GM12801 (cell line): Measurements from ENCODE around the gene ATRIP.

Source experiments
- TF ChIP-seq, protein P1 (sequence below): IDR thresholded peaks from one replicate; pipeline ENCODE4 v1.5.1; 2011; ENCODE audit warnings: control low read depth; ENCODE audit not compliant: insufficient read length; ENCODE audit errors: extremely low read depth

Gene ATRIP

DNA sequence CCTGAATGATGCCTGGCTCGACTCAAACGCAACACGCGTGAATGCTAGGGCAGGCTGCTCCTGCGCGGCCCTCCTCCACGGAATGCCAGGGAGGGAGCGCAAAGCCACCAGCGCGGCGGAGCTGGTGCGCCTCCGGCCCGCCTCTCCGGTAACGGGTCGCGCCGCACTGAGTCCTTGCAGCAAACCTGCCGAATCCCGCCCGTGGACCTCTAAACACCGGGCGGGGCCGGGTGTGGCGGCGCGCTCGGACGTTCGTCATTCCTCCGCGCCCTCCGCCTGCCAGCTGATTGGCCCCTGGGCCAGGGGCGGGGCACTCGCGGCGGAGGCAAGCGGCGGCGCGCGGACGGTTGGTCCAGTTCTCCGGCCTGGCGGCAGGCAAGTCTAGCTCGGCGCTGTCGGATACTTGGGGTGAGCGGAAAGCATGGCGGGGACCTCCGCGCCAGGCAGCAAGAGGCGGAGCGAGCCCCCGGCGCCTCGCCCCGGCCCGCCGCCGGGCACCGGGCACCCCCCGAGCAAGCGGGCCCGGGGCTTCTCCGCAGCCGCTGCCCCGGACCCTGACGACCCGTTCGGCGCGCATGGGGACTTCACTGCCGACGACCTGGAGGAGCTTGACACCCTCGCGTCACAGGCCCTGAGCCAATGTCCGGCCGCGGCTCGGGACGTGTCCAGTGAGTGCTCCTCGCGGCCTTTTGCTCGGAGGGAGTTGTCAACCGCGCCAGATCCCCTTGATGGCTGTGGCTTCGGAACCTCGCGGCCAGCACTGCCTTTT, at the start of gene ATRIP:
ATRIP (plus strand) TSS at position 313 of the 769 bp plus-strand sequence; CDS start at position 422, 109 bp downstream.
- TF ChIP-seq, protein P1, sequence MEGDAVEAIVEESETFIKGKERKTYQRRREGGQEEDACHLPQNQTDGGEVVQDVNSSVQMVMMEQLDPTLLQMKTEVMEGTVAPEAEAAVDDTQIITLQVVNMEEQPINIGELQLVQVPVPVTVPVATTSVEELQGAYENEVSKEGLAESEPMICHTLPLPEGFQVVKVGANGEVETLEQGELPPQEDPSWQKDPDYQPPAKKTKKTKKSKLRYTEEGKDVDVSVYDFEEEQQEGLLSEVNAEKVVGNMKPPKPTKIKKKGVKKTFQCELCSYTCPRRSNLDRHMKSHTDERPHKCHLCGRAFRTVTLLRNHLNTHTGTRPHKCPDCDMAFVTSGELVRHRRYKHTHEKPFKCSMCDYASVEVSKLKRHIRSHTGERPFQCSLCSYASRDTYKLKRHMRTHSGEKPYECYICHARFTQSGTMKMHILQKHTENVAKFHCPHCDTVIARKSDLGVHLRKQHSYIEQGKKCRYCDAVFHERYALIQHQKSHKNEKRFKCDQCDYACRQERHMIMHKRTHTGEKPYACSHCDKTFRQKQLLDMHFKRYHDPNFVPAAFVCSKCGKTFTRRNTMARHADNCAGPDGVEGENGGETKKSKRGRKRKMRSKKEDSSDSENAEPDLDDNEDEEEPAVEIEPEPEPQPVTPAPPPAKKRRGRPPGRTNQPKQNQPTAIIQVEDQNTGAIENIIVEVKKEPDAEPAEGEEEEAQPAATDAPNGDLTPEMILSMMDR, result no peak

DNA sequence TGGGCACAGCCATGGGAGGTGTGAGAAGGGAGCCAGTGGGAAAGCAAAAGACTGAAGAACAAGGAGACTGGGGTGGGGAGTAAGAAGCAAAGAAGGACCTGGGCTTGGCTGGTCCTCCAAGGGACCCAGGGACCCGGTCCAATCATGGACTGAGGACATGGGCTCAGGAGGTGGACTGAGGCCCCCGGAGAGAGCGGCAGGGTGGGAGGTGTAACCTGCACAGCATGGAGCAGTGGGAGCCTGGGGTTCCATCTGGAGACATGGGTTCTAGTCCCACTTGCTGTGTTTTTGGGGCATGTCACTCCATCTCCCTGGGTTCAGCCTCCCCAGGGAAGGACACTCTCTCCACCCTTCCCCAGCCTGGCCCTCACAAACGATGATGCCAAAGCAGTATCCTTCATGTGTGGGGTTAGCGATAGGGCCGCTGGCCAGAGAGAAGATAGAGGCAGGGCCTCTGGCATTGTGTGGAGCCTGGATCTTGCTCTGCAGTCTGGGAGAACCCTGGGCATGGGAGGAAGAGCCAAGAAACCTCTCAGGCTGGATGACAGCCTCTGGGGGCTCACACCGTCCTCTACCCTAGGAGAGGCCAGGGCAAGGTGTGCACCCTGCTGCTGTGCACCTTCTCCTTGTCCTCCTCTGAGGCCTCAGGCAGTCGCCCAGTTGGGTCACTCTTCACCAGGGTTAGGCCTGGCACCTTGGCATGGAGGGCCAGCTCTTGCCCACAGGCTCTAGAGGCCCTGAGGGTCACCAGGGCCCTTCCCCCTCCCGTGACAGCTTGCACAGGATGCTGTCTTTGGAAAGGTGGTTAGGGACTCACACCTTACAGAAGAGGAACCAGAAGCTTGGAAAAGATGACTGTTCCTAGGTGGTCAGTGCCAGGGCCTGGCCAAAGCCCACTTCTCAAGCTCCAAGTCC, 48.5 kb upstream of the ATRIP start:
- TF ChIP-seq, protein P1, result no peak

DNA sequence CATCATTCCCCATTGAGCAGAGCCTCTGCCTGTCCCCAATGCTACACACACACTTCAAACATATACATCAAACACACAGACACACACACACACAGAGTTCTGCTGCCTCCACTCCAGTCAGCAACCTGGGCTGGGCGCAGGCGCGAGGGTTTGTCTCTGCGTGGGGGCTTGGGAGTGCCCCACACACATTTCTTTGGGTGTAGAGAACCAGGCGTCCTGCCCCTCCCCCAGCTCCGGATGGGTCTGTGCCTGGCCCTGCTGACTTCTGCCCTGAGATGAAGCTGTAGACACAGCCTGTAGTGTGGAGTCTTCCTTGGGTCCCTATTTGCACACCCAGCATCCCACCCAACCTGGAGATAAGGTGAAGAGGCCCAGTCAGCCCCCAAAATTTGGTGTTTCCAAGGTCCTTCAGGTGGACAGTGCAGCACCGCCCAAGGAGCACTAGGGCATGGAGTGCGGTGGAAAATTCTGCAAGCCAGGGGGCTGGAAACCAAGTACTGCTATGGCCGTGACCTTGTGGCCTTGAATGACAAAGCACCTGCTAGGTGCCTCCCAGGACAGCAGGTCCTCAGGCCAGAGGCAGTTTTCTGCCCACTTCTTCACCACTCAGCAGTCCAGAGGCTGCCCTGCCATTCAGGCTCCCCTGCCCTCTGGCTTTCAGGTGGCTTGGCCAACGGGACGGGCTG, 47.7 kb upstream of the ATRIP start:
- TF ChIP-seq, protein P1, result no peak

DNA sequence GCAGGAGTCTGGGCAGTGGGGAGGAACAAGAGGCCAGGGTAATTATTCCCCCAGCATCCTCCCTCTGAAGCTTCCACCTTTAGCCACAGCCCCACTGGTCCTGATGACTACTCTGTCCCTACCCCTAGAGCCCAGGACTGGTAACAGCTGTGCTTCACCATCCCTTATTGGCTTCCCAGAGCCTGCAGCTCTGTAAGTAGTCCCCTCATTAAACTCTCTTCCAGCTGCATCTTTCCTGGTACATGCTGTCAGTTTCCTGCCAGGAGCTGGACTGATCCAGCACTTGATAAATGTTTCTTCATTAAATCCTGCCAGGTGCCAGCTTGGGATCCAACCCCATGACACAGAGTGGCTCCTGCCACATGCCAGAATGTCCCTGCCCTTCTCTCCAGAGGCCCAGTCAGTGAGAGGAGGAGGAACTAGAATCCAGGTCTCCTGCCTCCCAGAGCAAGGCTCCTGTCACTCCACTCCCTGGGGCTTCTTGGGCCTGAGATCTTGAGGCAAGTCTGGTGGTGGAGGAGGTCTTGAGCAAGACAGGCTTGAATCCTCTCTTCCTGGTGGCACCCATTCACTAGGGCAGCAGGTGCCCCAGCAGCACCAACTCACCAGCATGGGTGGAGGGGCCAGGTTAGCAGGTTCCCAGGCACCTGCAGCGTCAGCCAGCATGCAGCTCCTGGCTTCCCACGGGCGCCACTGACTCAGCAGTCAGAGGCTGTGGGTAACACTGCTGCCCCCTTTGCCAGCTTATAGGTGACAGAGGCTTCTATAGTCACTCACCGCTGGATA, 47.0 kb upstream of the ATRIP start:
- TF ChIP-seq, protein P1, result no peak

DNA sequence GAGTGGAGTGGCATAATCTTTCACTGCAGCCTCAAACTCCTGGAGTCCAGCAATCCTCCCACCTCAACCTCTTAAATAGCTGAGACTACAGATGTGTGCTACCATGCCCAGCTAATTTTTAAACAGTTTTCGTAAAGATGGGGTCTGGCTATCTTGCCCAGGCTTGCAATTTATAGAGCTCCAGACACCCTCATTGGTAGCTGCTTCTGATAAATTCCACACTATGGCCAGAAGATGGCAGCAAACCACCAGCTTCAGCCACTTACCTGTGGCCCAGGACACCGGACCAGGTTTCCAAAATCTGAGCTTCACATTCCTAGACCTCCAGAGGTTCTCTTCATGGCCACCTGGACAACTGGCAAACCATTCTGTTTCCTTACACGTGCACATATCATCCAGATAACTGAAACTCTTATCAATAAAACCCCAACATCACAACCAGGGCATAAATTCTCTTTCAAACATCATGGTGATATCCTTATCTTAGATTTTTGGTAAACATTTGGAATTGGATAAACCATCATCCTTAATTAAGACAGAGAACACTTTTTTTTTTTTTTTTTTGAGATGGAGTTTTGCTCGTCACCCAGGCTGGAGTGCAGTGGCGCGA, 45.6 kb upstream of the ATRIP start:
- TF ChIP-seq, protein P1, result no peak

DNA sequence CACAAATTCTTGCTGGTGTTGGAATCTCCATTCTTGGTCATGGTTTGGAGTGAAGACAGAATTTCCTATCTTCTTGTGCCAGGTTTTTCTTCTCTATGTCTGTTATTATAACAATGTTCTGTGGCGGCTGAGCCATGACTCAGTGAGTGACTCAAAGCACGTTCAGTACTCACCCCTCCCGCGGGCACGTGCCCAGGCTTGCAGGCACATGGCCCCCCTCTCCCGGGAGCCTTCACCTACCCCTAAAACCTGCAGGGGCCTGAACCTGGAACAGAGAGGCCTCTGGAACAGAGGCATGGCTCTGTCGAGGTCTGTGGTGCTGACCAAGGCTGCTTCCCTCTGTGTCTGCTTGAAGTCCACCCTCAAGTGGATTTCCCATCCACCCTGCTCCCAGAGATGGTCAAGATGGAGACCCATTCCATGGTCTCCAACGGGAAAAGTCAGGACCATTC, 44.2 kb upstream of the ATRIP start:
- TF ChIP-seq, protein P1, result no peak
